ENCODE data around the gene ABAT.
"Not testable (repeated sequence)": the region's sequence is repeated elsewhere in the genome, so short reads cannot be mapped to it uniquely, and the experiment has no call there.

Gene ABAT

GRCh38 chr16:8777217-8777616 lies 102.8 kb downstream of the ABAT start:
- TF ChIP-seq CTCF (conservative IDR thresholded peaks at IDR 0.05; ENCODE audit: low read length), result no peak
- no peak overlapping the region for H3K4me3 ChIP-seq (ENCODE audit: low read length)
- DNase-seq (ENCODE audit: low read depth), result no peak

DNA sequence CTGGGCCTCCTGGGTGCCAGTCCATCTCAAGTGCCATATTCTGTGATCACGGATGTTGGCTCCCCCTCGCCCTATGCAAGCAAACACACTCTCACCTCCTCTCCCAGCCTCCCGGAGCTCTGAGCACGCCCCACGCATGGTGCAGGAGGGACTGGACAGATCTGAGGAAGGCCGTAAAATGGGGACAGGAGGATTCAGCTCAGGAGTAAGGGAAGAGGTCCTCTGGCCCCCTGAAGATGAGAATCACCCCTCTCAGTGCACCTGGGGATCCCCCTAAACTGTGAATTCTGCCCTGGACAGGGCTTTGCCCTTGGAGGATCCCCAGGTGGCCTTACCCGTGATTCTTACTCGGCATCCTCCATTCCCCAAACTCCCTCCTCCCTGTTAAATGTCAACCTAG lies 107.4 kb downstream of the ABAT start:
- TF ChIP-seq CTCF (conservative IDR thresholded peaks at IDR 0.05; ENCODE audit: low read length), result no peak
- DNase-seq (ENCODE audit: low read depth), result no peak
- no peak overlapping the region for H3K4me3 ChIP-seq (ENCODE audit: low read length)

- DNase-seq (ENCODE audit: low read depth), result no peak
- no peak overlapping the region for H3K4me3 ChIP-seq (ENCODE audit: low read length)
- TF ChIP-seq CTCF (conservative IDR thresholded peaks at IDR 0.05; ENCODE audit: low read length), result no peak
Observed at GRCh38 chr16:8782673-8783072, 108.3 kb downstream of the ABAT start.

DNA sequence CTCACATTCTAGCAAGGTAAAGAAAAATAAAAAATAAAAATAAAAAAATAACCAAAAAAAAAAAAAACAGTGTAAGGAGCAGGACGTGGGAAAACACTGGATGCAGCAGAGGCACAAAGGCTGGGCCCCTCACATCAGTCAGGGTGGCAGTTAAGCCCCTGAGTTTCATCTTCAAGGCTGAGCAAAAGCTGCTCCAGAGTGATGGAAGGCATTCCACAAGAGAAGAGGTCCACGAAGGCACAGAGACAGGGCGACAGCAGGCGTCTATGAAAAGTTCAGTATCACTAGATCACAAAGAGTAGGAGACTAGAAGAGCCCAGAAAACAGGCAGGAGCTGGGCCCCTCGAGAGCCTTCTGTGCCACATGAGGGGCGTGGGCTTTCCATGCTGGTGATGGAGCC lies 111.0 kb downstream of the ABAT start:
- no peak for TF ChIP-seq CTCF (conservative IDR thresholded peaks at IDR 0.05; ENCODE audit: low read length)
- no peak overlapping the region for H3K4me3 ChIP-seq (ENCODE audit: low read length)
- DNase-seq (ENCODE audit: low read depth), result no peak

DNA sequence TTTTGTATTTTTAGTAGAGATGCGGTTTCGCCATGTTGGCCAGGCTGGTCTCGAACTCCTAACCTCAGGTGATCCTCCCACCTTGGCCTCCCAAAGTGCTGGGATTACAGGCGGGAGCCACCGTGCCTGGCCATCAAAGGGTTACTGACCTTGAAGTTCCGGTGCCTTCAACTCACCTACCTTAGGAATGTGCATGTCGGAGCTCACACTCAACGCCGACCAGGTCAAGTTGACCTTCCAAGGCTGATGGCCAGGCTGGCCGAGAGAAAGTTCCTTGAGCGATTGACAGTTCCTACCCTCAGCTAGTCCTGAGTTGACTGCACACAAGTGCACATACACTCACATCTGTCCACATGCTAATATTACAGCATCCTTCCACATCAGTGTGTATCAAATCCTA lies 111.9 kb downstream of the ABAT start:
- not testable (repeated sequence) for DNase-seq (ENCODE audit: low read depth); H3K4me3 ChIP-seq (ENCODE audit: low read length)

DNA sequence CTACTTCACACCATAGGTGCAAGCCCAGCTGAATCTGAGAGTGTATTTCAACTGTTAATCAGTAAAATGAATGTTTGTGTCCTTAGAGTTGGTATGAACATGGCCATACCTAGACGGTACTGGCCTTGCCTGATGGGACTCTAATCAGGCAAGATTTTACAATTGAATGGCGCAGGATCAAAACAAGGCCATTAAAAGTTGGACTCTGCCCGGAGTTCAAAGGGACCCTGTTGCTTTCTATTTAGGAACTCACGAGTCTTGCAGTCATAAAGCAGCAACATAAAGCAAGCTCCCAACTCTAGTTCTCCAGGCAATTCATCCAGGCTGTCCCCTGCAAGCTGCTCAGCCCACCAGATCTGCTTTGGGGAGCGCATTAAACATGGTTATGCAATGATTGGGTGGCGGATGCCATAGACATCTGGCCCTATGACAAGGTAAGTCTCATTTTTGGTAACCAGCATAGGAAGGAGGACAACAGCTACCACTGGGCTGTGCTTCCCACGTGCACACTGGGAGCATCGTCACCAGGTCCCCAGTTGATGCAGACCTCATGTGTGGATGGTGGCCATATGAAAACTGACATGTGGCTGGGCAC lies 114.3 kb downstream of the ABAT start:
- DNase-seq (ENCODE audit: low read depth), result no peak
- H3K4me3 ChIP-seq (ENCODE audit: low read length), result no peak overlapping the region
- no peak for TF ChIP-seq CTCF (conservative IDR thresholded peaks at IDR 0.05; ENCODE audit: low read length)

DNA sequence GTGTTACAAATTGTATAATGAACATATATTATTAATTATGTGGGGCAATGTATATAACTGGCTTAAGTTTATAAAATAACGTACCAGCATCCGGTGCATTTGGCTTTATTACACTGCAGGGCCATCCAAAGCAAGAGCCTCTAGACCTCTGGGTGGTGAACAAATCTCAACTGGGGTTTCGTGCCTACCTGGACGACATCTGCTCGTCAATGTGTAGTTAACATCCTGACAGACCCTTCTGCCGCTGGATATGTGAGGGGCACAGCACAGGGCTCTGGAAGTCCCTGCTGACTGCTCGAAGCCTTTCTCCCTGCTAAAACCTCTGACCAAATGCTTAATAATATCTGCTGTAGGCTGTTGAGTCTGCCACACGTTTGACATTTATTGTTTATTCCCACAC lies 120.7 kb downstream of the ABAT start:
- no peak for TF ChIP-seq CTCF (conservative IDR thresholded peaks at IDR 0.05; ENCODE audit: low read length)
- DNase-seq (ENCODE audit: low read depth), result no peak
- H3K4me3 ChIP-seq (ENCODE audit: low read length), result no peak overlapping the region

- H3K4me3 ChIP-seq (ENCODE audit: low read length), result no peak overlapping the region
- no peak for DNase-seq (ENCODE audit: low read depth)
- TF ChIP-seq CTCF (conservative IDR thresholded peaks at IDR 0.05; ENCODE audit: low read length), result no peak
Observed at GRCh38 chr16:8795818-8796217, 121.4 kb downstream of the ABAT start.

Data from AG10803 (cell line).